Panc1 (cell line): ENCODE measurements around the gene DHH.

ENCODE experiments used
- CTCF ChIP-seq: fragments of 450-650 bp; IDR thresholded peaks from 2 replicates; pipeline ENCODE4 v1.5.1; 2017; ENCODE audit warnings: mild to moderate bottlenecking
- POLR2AphosphoS5 ChIP-seq: IDR thresholded peaks from 2 replicates; pipeline ENCODE4 v1.6.1; 2012; ENCODE audit warnings: mild to moderate bottlenecking, low read depth, low read length, moderate library complexity
- REST ChIP-seq, 2 experiments: IDR thresholded peaks; 2 replicates each; pipeline ENCODE4 v1.6.1; 2011 to 2012; ENCODE audit warnings: low read depth in 2 of 2, control low read depth in 1 of 2, low read length in 1 of 2, mild to moderate bottlenecking in 1 of 2, moderate library complexity in 1 of 2; ENCODE audit not compliant: insufficient read depth in 1 of 2
- SIN3A ChIP-seq: IDR thresholded peaks from 2 replicates; pipeline ENCODE4 v1.6.1; 2012; ENCODE audit warnings: low read depth, mild to moderate bottlenecking, low read length, moderate library complexity, borderline replicate concordance; ENCODE audit not compliant: insufficient read depth

DNA sequence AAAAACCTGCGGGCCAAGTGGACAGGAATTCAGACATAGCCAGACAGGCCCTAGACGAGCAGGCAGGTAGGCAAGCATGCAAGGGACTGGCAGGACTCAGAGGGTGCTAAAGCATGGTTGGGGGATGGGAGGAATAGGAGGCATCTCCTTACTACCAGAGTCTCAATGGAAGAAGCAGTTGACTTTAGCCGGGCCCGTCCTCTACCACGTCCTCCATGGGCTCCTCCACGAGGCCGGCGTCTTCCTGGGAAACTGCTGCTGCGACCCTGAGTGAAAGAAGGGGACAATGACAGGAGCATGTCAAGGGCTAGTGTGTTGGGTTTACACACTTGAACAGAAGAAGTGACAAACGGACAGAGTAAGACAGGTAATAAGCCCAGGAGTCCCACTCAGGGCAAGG is 45.6 kb downstream of the DHH start:
- no peak for TF ChIP-seq CTCF
- TF ChIP-seq POLR2AphosphoS5 = no peak
- no peak for TF ChIP-seq SIN3A
- TF ChIP-seq REST (IDR thresholded peaks at IDR 0.05; ENCODE audit: insufficient read depth in 1 of 2, low read depth in 2 of 2, low read length in 1 of 2) = no peak
